ENCODE measurements around the gene MYMX. TPM values are rescaled to one million over a fixed set of nuclear protein-coding genes. Genes with fewer than 3 reads are reported as not detected.
A peak's percentile ranks its signal among the peaks of the same experiment; 100 is the strongest.

The MYMX gene
- total and polyA plus RNA-seq, 4 donors: 0.14 TPM; not detected in 3

DNA sequence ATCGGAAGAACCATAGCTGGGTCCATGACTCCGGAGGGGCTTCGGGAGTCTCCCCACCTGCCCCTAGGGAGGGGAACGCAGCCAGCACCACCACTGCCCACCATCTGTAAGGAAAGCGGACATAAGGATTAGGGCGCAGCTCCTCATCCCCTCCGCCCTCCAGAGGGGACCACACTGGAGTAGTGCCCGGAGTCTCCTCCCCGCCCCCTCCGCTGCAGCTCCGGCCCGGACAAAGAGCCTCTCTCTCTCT, 40.0 kb downstream of the MYMX start:
- no peak for DNase-seq (ENCODE audit: low spot score)
- Histone ChIP-seq H3K27ac (ENCODE audit: low read depth in 1 of 2, low read length in 2 of 2) (peak overlapping the region; percentile 59 to 91), H3K27me3 (ENCODE audit: control insufficient read depth in 4 of 4, insufficient read depth in 4 of 4, low read length in 3 of 4) (no peaks in the 10 kb centered on the region), H3K4me3 (ENCODE audit: low read depth in 1 of 3, low read length in 3 of 3) (peak overlapping the region; percentile 62 to 85 (median 67)), H3K4me1 (ENCODE audit: control insufficient read depth in 4 of 4, insufficient read depth in 4 of 4, low read length in 3 of 4) (peaks cover 2 to 27% (median 14%) of the 10 kb centered on the region in 4 donors), H3K9me3 (ENCODE audit: control insufficient read depth in 4 of 4, low read length in 3 of 4) (no peaks in the 10 kb centered on the region), H3K36me3 (ENCODE audit: control insufficient read depth in 4 of 4, insufficient read depth in 3 of 4, low read depth in 1 of 4, low read length in 3 of 4) (peaks cover 7 to 43% (median 36%) of the 10 kb centered on the region in 4 donors), H3K9ac (ENCODE audit: low read depth in 1 of 2, low read length in 2 of 2) (peak overlapping the region; percentile 26 to 42)
- 1% methylated on average over 12 of the region's 12 CpGs for WGBS
- no peak for TF ChIP-seq GABPA (IDR thresholded peaks at IDR 0.05 in 1 of 2, conservative IDR thresholded peaks at IDR 0.05 in 1 of 2)
- TF ChIP-seq, protein P1, sequence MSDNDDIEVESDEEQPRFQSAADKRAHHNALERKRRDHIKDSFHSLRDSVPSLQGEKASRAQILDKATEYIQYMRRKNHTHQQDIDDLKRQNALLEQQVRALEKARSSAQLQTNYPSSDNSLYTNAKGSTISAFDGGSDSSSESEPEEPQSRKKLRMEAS (IDR thresholded peaks at IDR 0.05): no peak
- no peak for TF ChIP-seq EGR1 (IDR thresholded peaks at IDR 0.05; ENCODE audit: low read depth in 2 of 2)
- no peak for TF ChIP-seq NR2F2 (IDR thresholded peaks at IDR 0.05)
- TF ChIP-seq RXRA (IDR thresholded peaks at IDR 0.05): no peak
- no peak for TF ChIP-seq YY1 (IDR thresholded peaks at IDR 0.05)
- TF ChIP-seq, protein P2, sequence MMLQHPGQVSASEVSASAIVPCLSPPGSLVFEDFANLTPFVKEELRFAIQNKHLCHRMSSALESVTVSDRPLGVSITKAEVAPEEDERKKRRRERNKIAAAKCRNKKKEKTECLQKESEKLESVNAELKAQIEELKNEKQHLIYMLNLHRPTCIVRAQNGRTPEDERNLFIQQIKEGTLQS (IDR thresholded peaks at IDR 0.05): no peak
- TF ChIP-seq JUND (IDR thresholded peaks at IDR 0.05): no peak
- TF ChIP-seq SP1 (IDR thresholded peaks at IDR 0.05): no peak
- TF ChIP-seq, protein P3, sequence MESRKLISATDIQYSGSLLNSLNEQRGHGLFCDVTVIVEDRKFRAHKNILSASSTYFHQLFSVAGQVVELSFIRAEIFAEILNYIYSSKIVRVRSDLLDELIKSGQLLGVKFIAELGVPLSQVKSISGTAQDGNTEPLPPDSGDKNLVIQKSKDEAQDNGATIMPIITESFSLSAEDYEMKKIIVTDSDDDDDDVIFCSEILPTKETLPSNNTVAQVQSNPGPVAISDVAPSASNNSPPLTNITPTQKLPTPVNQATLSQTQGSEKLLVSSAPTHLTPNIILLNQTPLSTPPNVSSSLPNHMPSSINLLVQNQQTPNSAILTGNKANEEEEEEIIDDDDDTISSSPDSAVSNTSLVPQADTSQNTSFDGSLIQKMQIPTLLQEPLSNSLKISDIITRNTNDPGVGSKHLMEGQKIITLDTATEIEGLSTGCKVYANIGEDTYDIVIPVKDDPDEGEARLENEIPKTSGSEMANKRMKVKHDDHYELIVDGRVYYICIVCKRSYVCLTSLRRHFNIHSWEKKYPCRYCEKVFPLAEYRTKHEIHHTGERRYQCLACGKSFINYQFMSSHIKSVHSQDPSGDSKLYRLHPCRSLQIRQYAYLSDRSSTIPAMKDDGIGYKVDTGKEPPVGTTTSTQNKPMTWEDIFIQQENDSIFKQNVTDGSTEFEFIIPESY (IDR thresholded peaks at IDR 0.05): no peak
- TF ChIP-seq TAF1 (conservative IDR thresholded peaks at IDR 0.05): no peak
- TF ChIP-seq, protein P4, sequence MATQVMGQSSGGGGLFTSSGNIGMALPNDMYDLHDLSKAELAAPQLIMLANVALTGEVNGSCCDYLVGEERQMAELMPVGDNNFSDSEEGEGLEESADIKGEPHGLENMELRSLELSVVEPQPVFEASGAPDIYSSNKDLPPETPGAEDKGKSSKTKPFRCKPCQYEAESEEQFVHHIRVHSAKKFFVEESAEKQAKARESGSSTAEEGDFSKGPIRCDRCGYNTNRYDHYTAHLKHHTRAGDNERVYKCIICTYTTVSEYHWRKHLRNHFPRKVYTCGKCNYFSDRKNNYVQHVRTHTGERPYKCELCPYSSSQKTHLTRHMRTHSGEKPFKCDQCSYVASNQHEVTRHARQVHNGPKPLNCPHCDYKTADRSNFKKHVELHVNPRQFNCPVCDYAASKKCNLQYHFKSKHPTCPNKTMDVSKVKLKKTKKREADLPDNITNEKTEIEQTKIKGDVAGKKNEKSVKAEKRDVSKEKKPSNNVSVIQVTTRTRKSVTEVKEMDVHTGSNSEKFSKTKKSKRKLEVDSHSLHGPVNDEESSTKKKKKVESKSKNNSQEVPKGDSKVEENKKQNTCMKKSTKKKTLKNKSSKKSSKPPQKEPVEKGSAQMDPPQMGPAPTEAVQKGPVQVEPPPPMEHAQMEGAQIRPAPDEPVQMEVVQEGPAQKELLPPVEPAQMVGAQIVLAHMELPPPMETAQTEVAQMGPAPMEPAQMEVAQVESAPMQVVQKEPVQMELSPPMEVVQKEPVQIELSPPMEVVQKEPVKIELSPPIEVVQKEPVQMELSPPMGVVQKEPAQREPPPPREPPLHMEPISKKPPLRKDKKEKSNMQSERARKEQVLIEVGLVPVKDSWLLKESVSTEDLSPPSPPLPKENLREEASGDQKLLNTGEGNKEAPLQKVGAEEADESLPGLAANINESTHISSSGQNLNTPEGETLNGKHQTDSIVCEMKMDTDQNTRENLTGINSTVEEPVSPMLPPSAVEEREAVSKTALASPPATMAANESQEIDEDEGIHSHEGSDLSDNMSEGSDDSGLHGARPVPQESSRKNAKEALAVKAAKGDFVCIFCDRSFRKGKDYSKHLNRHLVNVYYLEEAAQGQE (IDR thresholded peaks at IDR 0.05): no peak
- no peak for TF ChIP-seq FOXA2 (IDR thresholded peaks at IDR 0.05)
- TF ChIP-seq, protein P5, sequence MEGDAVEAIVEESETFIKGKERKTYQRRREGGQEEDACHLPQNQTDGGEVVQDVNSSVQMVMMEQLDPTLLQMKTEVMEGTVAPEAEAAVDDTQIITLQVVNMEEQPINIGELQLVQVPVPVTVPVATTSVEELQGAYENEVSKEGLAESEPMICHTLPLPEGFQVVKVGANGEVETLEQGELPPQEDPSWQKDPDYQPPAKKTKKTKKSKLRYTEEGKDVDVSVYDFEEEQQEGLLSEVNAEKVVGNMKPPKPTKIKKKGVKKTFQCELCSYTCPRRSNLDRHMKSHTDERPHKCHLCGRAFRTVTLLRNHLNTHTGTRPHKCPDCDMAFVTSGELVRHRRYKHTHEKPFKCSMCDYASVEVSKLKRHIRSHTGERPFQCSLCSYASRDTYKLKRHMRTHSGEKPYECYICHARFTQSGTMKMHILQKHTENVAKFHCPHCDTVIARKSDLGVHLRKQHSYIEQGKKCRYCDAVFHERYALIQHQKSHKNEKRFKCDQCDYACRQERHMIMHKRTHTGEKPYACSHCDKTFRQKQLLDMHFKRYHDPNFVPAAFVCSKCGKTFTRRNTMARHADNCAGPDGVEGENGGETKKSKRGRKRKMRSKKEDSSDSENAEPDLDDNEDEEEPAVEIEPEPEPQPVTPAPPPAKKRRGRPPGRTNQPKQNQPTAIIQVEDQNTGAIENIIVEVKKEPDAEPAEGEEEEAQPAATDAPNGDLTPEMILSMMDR (IDR thresholded peaks at IDR 0.05; ENCODE audit: low read depth, low read length, missing input control): no peak
- no peak for TF ChIP-seq FOXA1 (IDR thresholded peaks at IDR 0.05)
- TF ChIP-seq RAD21 (IDR thresholded peaks at IDR 0.05): no peak
- TF ChIP-seq HNF4A (conservative IDR thresholded peaks at IDR 0.05): no peak
- no peak for TF ChIP-seq HNF4G (IDR thresholded peaks at IDR 0.05)

All from liver (tissue), 9 donors.